Small intestine (tissue), 7 donors: ENCODE data around the gene KIAA0825. TPM values are rescaled to one million over a fixed set of nuclear protein-coding genes. Genes with fewer than 3 reads are reported as not detected.

Experiments used
- DNase-seq, 2 donors: peaks; one replicate each; pipeline versions ENCODE4 v3.0.0 to v3.0.0-alpha.2; 2013
- FAIRE-seq: peaks from 2 replicates; lab custom pipeline; 2012; peaks lifted over from hg19 to GRCh38; lab: Jason Lieb, UNC
- H3K27ac ChIP-seq, 3 donors: one replicate each; pipeline ENCODE4 v1.5.1; 2013; ENCODE audit warnings: low read length in 2 of 3, mild to moderate bottlenecking in 2 of 3, control low read depth in 1 of 3, inconsistent platforms in 1 of 3, low read depth in 1 of 3, moderate library complexity in 1 of 3
- H3K27me3 ChIP-seq, 3 donors: one replicate each; pipeline ENCODE4 v1.6.1; 2013; ENCODE audit warnings: low read length in 3 of 3, inconsistent platforms in 1 of 3; ENCODE audit not compliant: control insufficient read depth in 3 of 3, insufficient read depth in 3 of 3
- H3K36me3 ChIP-seq, 3 donors: one replicate each; pipeline ENCODE4 v1.6.1; 2013; ENCODE audit warnings: low read length in 3 of 3, inconsistent platforms in 1 of 3, low read depth in 1 of 3, mild to moderate bottlenecking in 1 of 3, moderate library complexity in 1 of 3; ENCODE audit not compliant: control insufficient read depth in 3 of 3, insufficient read depth in 2 of 3
- H3K4me1 ChIP-seq, 3 donors: one replicate each; pipeline ENCODE4 v1.6.1; 2013; ENCODE audit warnings: low read length in 2 of 3, inconsistent platforms in 1 of 3, low read depth in 1 of 3, mild to moderate bottlenecking in 1 of 3, moderate library complexity in 1 of 3; ENCODE audit not compliant: control insufficient read depth in 3 of 3, insufficient read depth in 2 of 3
- H3K4me3 ChIP-seq, 3 donors: one replicate each; pipeline ENCODE4 v1.5.1; 2013; ENCODE audit warnings: low read length in 3 of 3, control low read depth in 1 of 3, inconsistent platforms in 1 of 3, low read depth in 1 of 3, mild to moderate bottlenecking in 1 of 3, moderate library complexity in 1 of 3
- H3K9me3 ChIP-seq, 2 donors: one replicate each; pipeline ENCODE4 v1.6.1; 2013; ENCODE audit warnings: low read depth in 1 of 2, low read length in 1 of 2; ENCODE audit not compliant: control insufficient read depth in 2 of 2, insufficient read depth in 1 of 2
- WGBS, 3 donors: extraction: QIAGEN DNeasy Blood & Tissue Kit; methylation state at CpG; one replicate each; pipeline ENCODE4 v1.1.7; 2013; 5-methylcytosine and 5-hydroxymethylcytosine counted together
- polyA plus RNA-seq, 4 donors: library from polyadenylated mRNA; stranded (reverse) in 3 of 4; unstranded in 1 of 4; fragments of 200-250 nt in 3 of 4; fragments of 120-200 nt in 1 of 4; gene quantifications; one replicate each; pipeline versions ENCODE4 v1.2.1 to v1.2.3, GENCODE V29; 2013
- donor health status: healthy with polysubstance abuse.
- donor health status: control.
- donor health status: control.
- donor health status: Bipolar disorder and iron deficiency.
- donor health status: healthy.

The KIAA0825 gene
- polyA plus RNA-seq, 4 donors = 0.51 to 2.6 (median 0.61) TPM

- 47 to 69% (median 57%) methylated on average over 1 of the region's 1 CpG for WGBS, 3 donors
- FAIRE-seq (no peak), DNase-seq (peak in 1 of 2 donors; percentile 31)
- H3K9me3 ChIP-seq = peaks cover 0 to 2% of the 10 kb centered on the region in 2 donors
- H3K4me3 ChIP-seq = no peak overlapping the region
- H3K27ac ChIP-seq = no peak overlapping the region
- H3K36me3 ChIP-seq = no peaks in the 10 kb centered on the region
- no peaks in the 10 kb centered on the region for H3K27me3 ChIP-seq
- peaks cover 0 to 4% (median 0%) of the 10 kb centered on the region in 3 donors for H3K4me1 ChIP-seq
These were observed 342.4 kb downstream of the KIAA0825 start for GRCh38 chr5:94276048-94276447.

- Histone ChIP-seq H3K27ac (no peak overlapping the region), H3K9me3 (peaks cover 0 to 2% of the 10 kb centered on the region in 2 donors), H3K27me3 (no peaks in the 10 kb centered on the region), H3K4me1 (peaks cover 0 to 4% (median 0%) of the 10 kb centered on the region in 3 donors), H3K4me3 (no peak overlapping the region), H3K36me3 (no peaks in the 10 kb centered on the region)
- no peak for DNase-seq
- FAIRE-seq = no peak
- WGBS, 3 donors = 90 to 93% (median 91%) methylated on average over 4 of the region's 4 CpGs
These were observed 343.7 kb downstream of the KIAA0825 start for GRCh38 chr5:94274707-94275106.

- FAIRE-seq = no peak
These were observed 350.2 kb downstream of the KIAA0825 start for GRCh38 chr5:94268226-94268625.

GRCh38 chr5:94267350-94267899, 351.0 kb downstream of the KIAA0825 start:
- H3K27me3 ChIP-seq = no peaks in the 10 kb centered on the region
- FAIRE-seq = no peak
- no peak overlapping the region for H3K27ac ChIP-seq
- H3K4me1 ChIP-seq = no peaks in the 10 kb centered on the region
- H3K36me3 ChIP-seq = no peaks in the 10 kb centered on the region
- DNase-seq = no peak
- WGBS, 3 donors = 75 to 80% (median 79%) methylated on average over 4 of the region's 4 CpGs
- H3K4me3 ChIP-seq = no peak overlapping the region
- no peaks in the 10 kb centered on the region for H3K9me3 ChIP-seq

More at GRCh38 chr5:94268226-94268625, 350.2 kb downstream of the KIAA0825 start:
- Histone ChIP-seq H3K9me3 (no peaks in the 10 kb centered on the region), H3K27ac (no peak overlapping the region), H3K4me1 (no peaks in the 10 kb centered on the region), H3K27me3 (no peaks in the 10 kb centered on the region), H3K36me3 (no peaks in the 10 kb centered on the region), H3K4me3 (no peak overlapping the region)
- DNase-seq = no peak
- WGBS, 3 donors = 66 to 82% (median 69%) methylated on average over 3 of the region's 3 CpGs

GRCh38 chr5:94266170-94266569, 352.2 kb downstream of the KIAA0825 start:
- H3K9me3 ChIP-seq = no peaks in the 10 kb centered on the region
- DNase-seq (no peak), FAIRE-seq (no peak)
- H3K4me3 ChIP-seq = no peak overlapping the region
- H3K27me3 ChIP-seq = no peaks in the 10 kb centered on the region
- H3K36me3 ChIP-seq = no peaks in the 10 kb centered on the region
- no peak overlapping the region for H3K27ac ChIP-seq
- no peaks in the 10 kb centered on the region for H3K4me1 ChIP-seq

- no peaks in the 10 kb centered on the region for H3K27me3 ChIP-seq
- H3K9me3 ChIP-seq = no peaks in the 10 kb centered on the region
- DNase-seq (no peak), FAIRE-seq (no peak)
- no peaks in the 10 kb centered on the region for H3K4me1 ChIP-seq
- H3K27ac ChIP-seq = no peak overlapping the region
- 44 to 58% (median 53%) methylated on average over 1 of the region's 1 CpG for WGBS, 3 donors
- H3K4me3 ChIP-seq = no peak overlapping the region
- H3K36me3 ChIP-seq = no peaks in the 10 kb centered on the region
These were observed 355.3 kb downstream of the KIAA0825 start for GRCh38 chr5:94263068-94263467.

- H3K36me3 ChIP-seq = no peaks in the 10 kb centered on the region
- no peak overlapping the region for H3K4me3 ChIP-seq
- DNase-seq (no peak), FAIRE-seq (no peak)
- H3K4me1 ChIP-seq = no peaks in the 10 kb centered on the region
- 94 to 97% (median 97%) methylated on average over 1 of the region's 1 CpG for WGBS, 3 donors
- no peaks in the 10 kb centered on the region for H3K27me3 ChIP-seq
- no peak overlapping the region for H3K27ac ChIP-seq
- no peaks in the 10 kb centered on the region for H3K9me3 ChIP-seq
These were observed 358.3 kb downstream of the KIAA0825 start for GRCh38 chr5:94260096-94260495.

- Histone ChIP-seq H3K27me3 (no peaks in the 10 kb centered on the region), H3K4me1 (no peaks in the 10 kb centered on the region), H3K27ac (no peak overlapping the region), H3K36me3 (no peaks in the 10 kb centered on the region), H3K4me3 (no peak overlapping the region), H3K9me3 (no peaks in the 10 kb centered on the region)
- WGBS, 3 donors = 82 to 88% (median 85%) methylated on average over 3 of the region's 3 CpGs
- DNase-seq (no peak), FAIRE-seq (no peak)
These were observed 364.2 kb downstream of the KIAA0825 start for GRCh38 chr5:94254214-94254613.

GRCh38 chr5:94250985-94251384, 367.4 kb downstream of the KIAA0825 start:
- no peaks in the 10 kb centered on the region for H3K36me3 ChIP-seq
- DNase-seq = no peak
- no peak for FAIRE-seq
- WGBS, 3 donors = 82 to 84% (median 83%) methylated on average over 5 of the region's 5 CpGs
- no peak overlapping the region for H3K4me3 ChIP-seq
- peaks cover 0 to 3% (median 0%) of the 10 kb centered on the region in 3 donors for H3K4me1 ChIP-seq
- no peak overlapping the region for H3K27ac ChIP-seq
- H3K9me3 ChIP-seq = peaks cover 0 to 2% of the 10 kb centered on the region in 2 donors
- H3K27me3 ChIP-seq = no peaks in the 10 kb centered on the region
